ENCODE measurements around the gene RNF213.

RNF213 gene

DNA sequence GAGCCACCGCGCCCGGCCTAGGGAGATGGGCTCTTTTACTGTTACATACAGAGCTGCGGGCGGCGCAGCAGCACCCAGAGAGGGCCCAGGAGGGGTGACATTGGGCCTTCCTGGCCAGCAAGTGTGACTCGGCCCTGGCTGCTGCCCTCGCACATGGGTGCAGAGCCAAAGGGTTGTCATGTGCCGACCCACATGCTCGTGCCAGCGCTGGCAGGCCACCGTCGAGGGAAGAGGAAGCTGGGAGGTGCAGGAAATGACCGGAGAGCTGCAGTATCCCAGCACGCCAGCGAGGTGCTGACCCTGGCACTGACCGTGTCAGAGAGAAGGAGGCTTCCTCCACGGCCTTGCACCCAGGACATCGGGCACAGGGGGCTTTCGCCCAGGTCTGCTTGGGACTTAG, 162.3 kb downstream of the RNF213 start:
- no peak for DNase-seq

DNA sequence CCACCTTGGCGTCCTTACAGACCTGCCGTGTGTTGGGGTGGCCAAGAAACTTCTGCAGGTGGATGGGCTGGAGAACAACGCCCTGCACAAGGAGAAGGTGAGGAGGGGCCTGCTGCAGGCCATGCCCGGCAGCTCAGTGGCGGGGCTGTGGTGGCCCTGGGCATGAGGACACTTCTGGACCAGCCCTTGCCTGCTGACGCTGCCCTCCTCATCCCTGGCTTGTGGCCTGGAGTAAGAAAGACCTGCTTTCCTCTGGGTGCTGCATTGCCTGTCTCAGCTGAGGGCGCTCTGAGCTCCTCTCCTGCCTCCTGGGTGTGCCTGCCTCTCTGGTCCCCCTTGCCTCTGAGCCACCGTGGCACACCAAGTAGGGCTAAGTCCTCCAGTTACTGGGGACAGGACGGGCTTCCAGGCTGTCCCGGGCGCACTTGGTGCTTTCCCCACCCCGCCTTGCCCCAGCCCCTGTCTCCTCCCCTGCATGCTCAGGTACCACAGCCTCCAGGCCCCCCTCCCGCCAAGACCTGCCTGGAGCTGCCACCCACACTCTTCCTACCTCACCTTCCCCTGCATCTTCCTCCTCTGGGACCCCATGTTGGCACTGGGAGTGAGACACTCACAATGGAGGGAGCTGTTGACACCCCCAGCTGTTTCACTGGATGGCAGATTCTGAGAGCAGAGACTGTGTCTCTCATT, 163.0 kb downstream of the RNF213 start:
- no peak for DNase-seq

DNA sequence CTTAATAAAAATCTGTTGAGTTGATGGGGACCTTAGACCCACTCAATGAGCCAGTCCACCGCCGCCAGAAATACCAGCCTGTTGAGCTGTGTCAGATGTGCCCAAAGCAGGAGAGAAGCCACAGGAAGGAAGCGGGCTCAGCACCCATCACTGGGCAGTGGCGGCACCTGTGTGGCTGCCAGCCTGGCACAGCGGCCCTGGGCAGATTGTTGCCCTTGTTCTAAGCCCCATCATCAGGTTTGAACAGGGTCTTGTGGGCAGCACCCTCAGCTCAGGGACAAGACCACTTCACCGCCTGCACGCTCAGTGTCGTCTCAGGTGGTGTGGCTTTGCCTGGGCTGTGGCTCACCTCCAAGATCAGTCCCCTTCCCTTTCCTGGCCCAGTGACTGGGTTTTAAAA, 163.6 kb downstream of the RNF213 start:
- DNase-seq = no peak

DNA sequence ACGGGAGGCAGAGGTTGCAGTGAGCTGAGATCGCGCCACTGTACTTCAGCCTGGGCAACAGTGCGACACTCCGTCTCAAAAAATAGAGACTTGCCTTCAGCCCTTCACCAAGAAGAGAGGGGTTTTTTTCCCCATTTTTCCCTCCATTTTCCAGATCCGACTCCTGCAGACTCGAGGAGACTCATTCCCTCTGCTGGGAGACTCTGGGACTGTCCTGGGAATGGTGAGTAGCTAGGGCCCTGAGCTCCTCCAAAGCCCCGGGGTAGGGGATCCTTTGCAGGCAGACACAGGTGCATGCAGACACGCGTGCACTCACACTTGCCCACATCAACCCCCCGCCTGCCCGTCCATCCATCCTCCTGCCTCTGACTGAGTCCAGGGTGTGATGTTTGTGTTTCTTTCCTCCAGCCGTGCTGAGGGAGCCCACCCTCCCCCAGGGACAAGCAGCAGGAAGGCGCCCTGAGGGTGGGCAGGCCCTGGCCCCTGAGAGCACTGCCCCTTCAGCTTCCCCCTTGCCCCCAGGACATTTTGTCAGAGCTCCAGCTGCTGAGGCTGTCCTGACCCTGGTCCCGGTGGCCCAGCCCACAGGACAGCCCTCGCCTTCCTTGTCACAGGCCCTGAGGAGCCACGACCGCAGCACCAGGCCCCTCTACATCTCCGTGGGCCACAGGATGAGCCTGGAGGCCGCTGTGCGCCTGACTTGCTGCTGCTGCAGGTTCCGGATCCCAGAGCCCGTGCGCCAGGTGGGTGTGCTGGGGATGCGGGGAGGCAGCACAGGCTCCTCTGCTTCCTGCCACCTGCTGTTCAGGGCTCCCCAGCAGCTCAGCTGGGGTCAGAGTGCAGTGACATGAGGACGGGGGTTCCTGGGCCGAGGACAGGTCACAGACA, 164.5 kb downstream of the RNF213 start:
- DNase-seq = no peak

DNA sequence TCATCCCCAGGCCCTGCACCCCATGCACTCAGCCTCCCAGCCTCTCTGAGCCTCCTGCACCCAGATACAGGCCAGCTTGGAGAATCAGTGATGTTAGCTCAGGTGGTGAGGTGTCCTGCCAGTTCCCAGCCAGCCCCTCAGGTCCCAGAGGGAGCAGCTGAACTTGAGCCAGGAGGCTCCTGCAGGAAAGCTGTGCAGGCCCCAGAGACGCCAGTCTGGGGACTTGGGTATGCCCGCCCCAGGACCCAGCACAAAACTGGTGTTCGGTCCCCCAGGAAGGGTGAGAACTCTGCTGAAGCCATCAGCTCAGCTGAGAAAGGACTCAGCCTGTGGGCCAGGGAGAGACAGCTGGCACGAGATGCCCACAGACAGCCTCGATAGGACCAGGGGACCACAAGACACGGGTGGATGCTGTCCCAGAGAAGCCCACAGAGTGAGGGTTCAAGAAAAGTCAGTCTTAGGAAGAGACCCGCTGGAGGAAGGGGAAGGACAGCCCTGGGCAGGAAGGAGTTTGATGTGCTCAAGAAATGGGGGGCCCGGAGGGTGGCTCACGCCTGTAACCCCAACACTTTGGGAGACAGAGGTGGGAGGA, 165.3 kb downstream of the RNF213 start:
- DNase-seq = no peak

DNA sequence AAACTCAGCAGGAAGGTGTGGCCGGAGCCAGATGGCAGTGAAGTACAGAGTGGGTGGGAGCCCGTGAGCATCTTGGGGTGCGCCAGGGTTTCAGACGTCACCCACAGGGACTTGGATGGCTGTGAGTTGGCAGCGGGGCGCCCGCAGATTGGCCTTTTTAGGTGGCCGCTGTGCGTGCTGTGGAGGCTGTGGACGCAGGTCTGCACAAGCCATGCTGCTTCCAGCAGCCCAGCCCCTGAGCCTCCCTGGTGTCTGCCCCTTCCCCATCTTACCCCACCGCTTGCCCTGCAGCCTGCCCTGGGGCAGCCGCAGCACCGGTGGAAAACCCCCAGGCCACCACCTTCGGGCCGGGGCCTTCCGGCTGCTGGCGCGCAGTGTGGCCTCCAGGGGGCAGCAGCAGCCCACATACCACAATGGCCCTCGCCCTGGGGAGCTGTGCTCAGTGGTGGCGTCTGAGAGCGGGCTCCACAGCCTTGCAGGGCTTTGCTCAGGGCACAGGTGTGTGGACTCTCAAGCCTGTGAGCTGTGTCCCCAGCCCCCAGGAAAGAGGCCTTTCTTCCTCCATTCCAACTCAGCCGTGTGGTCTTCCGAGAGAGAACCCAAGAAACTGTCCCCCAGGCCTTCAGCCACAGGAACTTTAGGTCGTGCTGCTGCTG, 166.1 kb downstream of the RNF213 start:
- peak; percentile 84 for DNase-seq

DNA sequence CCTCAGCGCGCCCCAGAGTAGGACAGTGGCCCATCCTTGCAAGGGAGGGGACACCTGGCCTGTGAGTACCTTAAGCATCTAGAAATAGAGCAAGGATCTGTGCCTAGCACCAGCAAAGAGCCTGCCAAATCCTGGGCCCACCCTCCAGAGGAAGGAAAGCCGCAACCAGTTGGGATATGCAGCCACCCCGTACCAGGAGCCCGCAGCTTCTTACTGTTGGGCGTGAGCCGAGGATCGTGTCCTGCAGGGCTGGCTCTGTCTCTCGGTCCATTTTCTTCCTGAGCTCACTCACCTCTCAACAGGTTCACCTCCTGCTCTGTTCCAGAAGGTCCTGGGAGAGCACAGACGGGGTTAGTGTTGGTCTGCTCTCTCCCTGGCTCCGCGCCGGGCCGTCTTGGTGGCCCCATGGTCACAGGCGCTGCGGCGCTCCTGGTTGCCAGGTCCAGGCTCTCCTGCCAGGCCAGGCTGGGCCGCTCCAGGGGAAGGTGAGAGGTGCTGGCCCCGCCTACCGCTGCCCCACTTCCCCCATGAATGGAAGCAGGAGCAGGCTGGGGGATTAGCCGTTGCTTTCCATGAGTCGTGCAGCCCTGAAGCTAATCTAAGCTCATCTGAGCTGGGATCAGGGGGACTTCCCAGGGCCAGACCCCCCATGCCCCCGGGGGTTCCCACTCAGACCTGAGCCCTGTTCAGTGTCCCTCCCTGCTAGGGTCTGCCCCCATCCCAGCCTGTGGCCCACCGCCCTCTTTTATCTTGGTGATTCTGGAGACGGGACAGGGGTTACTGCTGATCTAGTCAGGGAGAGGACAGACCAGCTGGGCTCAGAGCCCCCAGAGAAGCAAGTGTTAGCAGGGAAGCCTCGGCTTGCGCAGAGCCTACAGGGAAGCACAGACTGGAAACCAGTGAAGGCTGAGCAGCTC, 167.0 kb downstream of the RNF213 start:
- DNase-seq = no peak

DNA sequence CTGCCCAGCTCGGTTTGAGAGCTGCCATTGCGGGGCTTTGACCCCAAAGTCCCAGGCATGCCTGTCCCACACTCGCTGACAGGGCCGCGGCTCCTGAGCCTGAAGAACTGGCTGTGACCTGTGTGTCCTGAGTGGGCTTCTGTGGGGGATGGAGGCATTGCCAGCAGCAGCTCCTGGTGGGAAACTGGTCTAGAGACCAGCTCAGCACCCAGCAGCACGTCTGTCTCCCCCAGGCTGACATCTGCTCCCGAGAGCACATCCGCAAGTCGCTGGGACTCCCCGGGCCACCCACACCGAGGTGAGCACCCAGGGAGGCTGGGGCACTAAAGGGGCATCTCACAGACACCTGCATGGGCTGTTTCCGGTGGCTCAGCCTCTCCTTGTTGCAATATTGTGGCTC, 167.7 kb downstream of the RNF213 start:
- DNase-seq = no peak

DNA sequence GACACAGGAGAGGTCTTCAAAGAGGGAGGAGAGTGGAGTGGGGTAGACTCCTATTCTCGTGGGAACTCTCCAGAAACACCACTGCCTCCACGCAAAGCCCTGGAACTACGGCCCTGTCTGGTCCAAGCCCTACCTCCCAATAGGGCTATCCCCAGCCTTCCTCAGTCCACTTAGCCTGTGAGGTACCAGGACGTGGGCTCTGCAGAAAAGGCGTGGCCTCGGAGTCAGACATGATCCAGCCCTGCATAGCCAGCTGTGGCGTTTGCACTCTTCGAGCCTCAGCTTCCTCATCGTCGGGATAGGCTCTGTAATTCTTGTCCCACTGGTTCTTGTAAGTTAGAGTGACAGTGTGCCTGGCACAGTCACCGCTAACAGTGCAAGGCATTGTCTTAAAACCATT, 168.1 kb downstream of the RNF213 start:
- DNase-seq = no peak

DNA sequence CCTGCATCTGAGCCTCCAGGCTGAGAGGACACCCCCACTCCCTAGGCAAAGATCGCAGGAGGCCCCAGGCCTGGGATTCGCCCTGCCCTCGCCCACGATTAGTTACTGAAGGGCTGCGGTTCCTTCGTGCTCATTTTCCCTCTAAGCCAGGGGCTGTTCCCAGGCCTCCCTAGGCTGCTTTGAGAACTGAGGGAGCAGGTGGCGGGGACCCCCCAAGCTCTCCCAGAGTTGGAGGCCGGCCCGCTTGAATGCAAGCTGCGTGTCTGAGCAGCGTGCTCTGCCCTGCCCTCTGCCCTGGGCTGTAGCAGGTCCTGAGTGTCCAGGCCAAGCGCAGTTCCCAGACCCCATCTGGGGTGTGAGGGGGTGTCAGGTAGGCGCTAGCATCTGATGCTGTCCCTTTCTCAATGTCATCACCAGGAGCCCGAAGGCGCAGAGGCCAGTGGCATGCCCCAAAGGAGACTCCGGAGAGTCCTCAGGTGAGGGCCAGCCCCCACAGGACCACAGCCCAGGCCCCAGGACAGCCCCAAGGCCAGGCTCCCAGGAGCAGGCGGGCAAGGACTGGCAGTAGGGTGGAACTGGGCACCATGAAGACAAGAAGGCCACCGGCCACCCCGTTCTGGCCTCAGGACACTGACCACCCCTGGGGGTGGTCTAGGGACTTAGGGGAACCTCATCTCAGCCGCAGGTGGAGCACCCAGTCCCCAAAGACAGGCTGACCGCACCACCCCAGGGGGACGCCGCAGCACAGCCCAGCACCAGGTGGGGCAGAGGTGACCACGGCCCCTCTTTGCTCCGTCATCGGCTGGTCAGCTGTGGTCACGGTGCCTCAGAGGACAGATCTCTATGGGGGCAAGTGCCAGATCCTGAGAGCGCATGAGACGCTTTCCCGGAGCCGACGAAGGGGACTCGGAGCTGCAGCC, 169.0 kb downstream of the RNF213 start:
- DNase-seq = no peak

DNA sequence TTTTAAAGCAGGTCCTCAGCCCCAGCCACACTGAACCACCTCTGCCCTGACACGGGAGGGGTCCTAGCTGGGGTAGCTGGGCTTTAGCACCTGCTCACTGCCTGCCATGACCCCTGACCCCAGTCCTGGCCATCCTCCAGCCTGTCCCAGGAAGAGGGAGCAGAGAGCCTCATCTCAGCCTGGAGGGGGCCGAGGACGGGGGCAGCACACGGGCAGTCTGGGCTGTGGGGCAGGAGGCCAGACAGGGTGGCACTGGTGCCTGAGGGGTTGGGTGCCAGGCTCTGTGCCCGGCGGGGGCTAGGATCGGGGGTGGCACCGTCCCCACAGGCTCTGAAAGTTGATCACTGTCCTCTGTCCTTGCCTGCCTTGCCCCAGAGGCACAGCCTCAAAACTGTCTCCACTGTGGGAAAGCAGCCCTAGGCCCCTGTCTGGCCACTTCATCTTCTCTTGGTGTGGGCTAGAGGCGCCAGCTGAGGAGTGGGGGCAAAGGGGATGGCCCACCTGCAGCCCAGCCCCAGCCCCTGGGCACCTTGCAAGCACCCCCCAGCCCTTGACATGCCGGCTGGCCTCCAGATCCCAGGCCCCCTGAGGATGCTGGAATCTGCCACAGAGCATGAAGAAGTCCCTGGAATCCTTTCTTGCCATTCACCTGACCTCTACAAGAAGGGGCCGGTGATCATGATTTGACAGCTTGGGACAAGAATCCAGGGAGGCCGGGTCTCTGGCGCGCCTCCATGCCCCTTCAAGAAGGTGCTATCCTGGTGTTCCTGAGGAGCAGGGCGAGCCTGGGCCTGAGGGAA, 170.0 kb downstream of the RNF213 start:
- DNase-seq = no peak

DNA sequence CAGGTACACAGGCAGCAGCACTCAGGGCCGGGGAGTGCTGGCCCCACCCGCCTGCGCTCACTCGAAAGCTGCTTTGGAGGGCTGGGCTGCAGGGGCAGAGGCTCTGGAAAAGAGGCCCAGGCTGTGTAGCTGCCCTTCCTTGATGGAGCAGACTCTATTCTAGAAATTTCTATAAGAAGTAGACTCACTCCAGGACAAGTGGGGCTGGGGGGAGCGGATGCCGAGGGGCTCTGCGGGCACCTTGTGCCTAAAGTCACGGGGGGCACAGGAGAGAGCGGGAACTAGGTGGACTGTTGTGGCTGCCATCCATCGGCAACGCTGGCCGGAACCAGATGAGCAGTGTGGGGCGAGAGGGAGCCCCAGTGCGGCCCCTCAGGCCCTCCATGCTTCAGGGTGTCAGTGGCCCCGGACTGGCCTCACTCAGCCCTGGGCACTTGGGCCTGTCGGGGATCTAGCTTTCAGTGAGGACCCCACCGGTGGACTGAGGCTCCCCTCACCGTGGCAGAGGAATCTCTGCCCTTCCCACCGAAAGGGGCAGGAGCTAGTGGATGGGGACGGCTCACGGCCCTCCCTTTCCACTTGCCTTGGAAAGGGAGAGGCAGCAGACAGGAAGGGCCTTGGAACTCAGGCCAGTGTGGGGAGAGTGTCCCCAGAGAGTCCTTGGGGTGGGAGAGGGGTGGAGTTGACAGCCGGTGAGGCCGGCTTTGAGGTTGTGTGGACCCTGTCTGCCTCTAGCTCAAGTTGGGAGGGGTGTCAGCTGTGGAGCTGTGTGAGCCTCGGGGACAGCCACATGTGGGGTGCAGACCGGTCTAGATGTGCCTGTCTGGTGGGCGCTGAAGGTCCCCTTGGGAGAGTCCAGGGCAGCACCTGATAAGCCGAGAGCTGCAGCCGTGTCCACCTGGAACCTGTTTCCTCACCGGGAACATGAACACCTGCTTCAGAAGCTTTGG, 170.9 kb downstream of the RNF213 start:
- no peak for DNase-seq

DNA sequence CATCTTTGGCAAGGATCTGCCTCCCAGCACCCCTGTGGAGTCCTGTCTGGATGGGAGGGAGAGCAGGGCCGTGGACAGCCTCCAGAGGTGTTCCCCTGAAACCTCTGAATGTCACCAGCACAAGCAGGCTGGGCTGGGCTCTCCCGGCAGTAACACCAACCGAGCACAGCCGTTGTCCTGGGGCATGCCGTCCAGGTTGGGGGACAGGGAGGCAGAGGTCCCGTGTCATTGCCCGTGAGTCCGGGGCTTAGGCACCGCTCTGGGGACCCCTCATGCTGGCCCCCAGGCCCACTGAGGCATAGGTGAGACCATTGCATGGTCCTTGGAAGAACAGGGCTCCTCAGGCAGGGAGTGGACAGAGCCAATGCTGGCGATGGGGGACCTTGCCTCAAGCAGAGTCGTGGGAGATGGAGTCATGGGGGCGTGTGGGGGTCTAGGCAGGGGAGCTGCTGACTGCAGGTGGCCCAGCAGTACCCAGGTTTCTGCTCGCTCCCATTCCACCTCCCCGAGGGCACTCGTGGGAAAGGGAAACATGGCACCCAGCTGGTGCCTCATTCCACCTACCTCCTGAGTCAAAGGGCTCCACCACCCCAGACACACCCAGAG, 171.8 kb downstream of the RNF213 start:
- no peak for DNase-seq

DNA sequence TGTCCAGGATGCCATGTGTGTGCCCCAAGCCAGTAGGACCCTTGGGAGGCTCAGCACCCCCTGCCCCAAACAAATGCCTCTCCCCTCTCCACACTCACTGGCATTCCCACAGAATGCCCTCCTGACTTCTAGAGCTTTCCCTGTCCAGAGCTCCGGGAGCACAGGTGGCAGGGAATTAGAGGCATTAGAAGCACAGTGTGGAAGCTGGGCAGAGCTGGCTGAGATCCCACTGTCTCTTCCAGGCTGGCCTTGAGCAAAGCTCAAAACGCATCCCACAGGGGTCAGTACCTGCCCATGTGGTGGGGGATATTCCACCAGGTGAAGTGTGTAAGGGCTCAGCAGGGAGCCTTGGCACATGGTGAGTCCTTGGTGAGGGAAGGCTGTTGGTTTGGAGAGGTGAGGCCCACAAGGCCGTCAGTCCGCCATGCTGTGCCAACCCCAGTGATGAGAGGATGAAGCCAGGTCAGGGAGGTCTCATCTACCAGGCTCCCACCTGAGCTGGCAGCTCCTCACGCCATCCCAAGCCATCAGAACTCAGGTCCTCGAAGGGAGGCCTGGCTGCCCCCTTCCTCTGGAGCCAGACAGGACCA, 172.4 kb downstream of the RNF213 start:
- DNase-seq = no peak

DNA sequence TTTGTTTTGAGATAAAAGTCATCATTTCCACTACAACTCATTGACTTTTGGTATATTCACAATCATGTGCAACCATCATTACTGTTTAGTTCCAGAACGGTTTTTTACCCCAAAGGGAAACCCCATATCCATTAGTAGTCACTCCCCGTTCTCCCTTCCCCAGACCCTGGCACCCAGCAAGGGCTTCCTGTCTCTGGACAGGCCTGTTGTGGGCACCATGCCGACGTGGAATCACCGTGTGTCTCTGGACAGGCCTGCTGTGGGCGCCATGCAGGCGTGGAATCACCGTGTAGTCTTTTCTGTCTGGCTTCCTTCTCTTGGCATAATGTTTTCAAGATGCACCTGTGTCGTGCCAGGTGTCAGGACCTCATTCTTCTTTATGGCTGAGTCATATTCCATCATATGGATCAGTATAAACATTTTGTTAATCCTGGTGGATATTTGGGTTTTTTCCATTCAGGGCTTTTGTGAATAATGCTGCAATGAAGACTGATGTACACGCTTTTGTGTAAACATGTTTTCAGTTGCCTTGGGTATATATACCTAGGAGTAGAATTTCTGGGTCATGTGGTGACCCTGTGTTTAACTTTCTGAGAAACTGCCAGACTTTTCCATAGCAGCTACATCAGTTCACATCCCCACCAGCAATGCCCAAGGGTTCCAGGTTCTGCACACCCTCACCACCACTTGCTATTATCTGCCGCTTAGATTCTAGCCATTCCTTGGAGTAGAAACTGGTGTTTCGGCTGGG, 173.4 kb downstream of the RNF213 start:
- no peak for DNase-seq

DNA sequence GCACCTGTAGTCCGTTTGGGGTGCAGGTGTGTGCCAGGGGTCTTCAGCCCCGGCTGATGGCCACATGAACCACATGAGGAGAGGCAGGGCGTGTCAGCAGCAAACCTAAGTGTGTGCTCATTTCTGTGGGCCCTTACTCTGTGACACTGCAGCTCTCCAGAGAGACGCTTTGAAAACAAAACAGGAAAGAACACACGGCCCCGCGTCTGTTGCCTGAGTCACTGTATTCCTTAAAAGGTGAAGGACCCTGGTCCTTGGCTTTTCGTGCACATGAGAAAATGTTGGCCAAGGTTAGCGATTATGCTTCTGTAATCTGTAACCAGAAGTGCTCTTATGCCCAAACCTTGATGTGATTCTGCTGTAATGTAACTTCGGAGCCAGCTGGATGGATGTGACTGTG, 176.9 kb downstream of the RNF213 start:
- DNase-seq = no peak

DNA sequence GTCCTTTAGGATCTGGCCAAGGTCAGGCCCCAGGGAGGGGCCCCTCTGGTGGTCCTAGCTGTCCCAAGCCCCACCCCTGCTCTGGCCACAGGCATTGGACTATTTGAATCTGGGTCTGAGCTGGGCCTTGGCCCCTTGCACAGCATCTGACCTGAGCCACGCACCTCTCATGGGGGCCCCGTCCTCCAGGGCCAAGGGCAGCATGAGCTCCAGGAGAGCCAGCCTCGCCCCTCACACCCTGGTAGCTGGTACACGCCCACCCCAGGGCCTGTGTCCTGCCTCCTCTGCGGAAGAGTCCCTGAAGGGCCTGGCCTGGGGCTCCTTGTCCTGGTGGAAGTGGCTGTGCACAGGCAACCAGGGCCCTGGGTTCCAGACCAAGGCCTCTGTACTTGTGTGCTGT, 178.2 kb downstream of the RNF213 start:
- DNase-seq = no peak

DNA sequence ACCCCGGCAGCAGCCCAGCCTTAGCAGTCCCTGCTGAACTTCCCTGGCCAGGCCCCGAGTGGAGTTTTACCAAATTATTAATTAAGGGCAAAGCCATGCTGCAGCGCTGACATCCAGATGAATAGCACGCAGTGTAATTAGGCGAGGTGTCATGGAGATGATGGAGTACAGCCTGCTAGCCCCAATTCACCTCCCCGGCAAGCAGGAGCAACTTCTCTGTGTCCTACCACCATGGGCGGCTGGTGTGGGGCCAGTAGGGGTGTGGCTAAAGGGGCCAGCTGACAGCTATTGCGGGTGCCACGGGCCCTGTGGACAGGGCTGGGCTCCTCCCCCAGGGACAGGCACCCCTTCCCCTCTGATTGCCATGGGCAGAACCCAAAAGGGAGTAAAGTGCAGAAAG, 178.8 kb downstream of the RNF213 start:
- DNase-seq = no peak

All from right forelimb (tissue), 1 donor.